Lung (tissue), 12 donors: Measurements from ENCODE around the gene NUTM1. TPM values are rescaled to one million over a fixed set of nuclear protein-coding genes. Genes with fewer than 3 reads are reported as not detected.

Experiments
- ATAC-seq: fragments of 200-7000 bp; cut with Tn5 transposase; one replicate; pipeline ENCODE4 v1.9.1; 2020; ENCODE audit warnings: moderate number of reproducible peaks; ENCODE audit not compliant: insufficient read depth, low FRiP score
- DNase-seq, 3 donors: peaks; one replicate each; pipeline ENCODE4 v3.0.0-alpha.2; 2013 to 2017
- H3K27ac ChIP-seq, 2 donors: one replicate each; pipeline ENCODE4 v1.5.1; 2013; ENCODE audit warnings: mild to moderate bottlenecking in 2 of 2, moderate library complexity in 2 of 2, control low read depth in 1 of 2, inconsistent platforms in 1 of 2, low read depth in 1 of 2, low read length in 1 of 2
- H3K27me3 ChIP-seq, 3 donors: one replicate each; pipeline ENCODE4 v1.5.1; 2013; ENCODE audit warnings: low read length in 2 of 3; ENCODE audit not compliant: control insufficient read depth in 3 of 3, insufficient read depth in 3 of 3
- H3K36me3 ChIP-seq, 4 donors: one replicate each; pipeline ENCODE4 v1.5.1; 2013; ENCODE audit warnings: low read length in 4 of 4, mild to moderate bottlenecking in 1 of 4, moderate library complexity in 1 of 4; ENCODE audit not compliant: control insufficient read depth in 4 of 4, insufficient read depth in 4 of 4
- H3K4me1 ChIP-seq, 5 donors: one replicate each; pipeline ENCODE4 v1.5.1; 2013; ENCODE audit warnings: low read length in 5 of 5, mild to moderate bottlenecking in 2 of 5, moderate library complexity in 1 of 5; ENCODE audit not compliant: control insufficient read depth in 5 of 5, insufficient read depth in 5 of 5
- H3K4me3 ChIP-seq: one replicate; pipeline ENCODE4 v1.5.1; 2013; ENCODE audit warnings: mild to moderate bottlenecking, control low read depth, moderate library complexity
- H3K9ac ChIP-seq, 2 donors: one replicate each; pipeline ENCODE4 v1.5.1; 2013; ENCODE audit warnings: low read length in 2 of 2, control low read depth in 1 of 2; ENCODE audit not compliant: insufficient read depth in 1 of 2
- H3K9me3 ChIP-seq, 4 donors: one replicate each; pipeline ENCODE4 v1.5.1; 2013; ENCODE audit warnings: low read length in 3 of 4, mild to moderate bottlenecking in 1 of 4, moderate library complexity in 1 of 4; ENCODE audit not compliant: control insufficient read depth in 4 of 4, insufficient read depth in 3 of 4
- WGBS, 2 donors: extraction: QIAGEN DNeasy Blood & Tissue Kit; methylation state at CpG; one replicate each; pipeline ENCODE4 v1.1.7; 2013; 5-methylcytosine and 5-hydroxymethylcytosine counted together
- polyA plus RNA-seq, 2 donors: library from polyadenylated mRNA; stranded (reverse); fragments of 200-250 nt; gene quantifications; one replicate each; pipeline ENCODE4 v1.2.1, GENCODE V29; 2013
- total RNA-seq, 2 donors: library from RNA; depleted of rRNA in 1 of 2; stranded (reverse); fragments of >200 nt in 1 of 2; gene quantifications; one replicate each; pipeline ENCODE4 v1.2.1, GENCODE V29; 2014 to 2021
- TF ChIP-seq, protein P1 (sequence below): IDR thresholded peaks from 2 replicates; pipeline ENCODE4 v1.5.1; 2012; ENCODE audit warnings: mild to moderate bottlenecking; ENCODE audit errors: control extremely low read depth, extremely low read depth
- donor health status: control.
- donor health status: control.
- donor health status: Bipolar disorder and iron deficiency.
- donor health status: healthy.
- donor health status: DM: yes; HTN: yes; CAD: no.

NUTM1 gene
- total and polyA plus RNA-seq, 4 donors: 0.02 TPM; not detected in 3

DNA sequence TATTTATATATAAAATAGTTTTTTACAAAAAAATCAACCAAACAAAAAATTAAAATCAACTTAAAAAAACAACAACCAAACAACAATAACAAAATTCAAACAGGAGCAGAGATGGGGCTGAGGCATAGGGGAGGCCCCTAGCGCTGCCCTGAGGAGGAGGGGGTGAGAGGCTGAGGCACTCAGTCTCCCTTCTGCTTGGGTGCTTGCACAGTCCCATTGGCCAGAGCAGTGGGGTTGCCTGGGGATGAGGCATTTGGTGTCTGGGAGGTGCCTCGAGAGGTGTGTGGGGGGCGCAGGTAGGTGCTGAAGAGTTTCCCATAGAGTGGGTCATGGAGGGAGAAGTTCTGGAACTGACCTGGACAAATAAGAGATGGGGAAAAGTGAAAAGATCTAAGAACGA is 15.8 kb downstream of the NUTM1 start:
- Histone ChIP-seq H3K36me3 (peaks cover 5 to 24% (median 8%) of the 10 kb centered on the region in 4 donors), H3K4me3 (no peak overlapping the region), H3K4me1 (no peaks in the 10 kb centered on the region), H3K27me3 (no peaks in the 10 kb centered on the region), H3K9ac (no peak overlapping the region), H3K9me3 (no peaks in the 10 kb centered on the region), H3K27ac (no peak overlapping the region)
- TF ChIP-seq, protein P1, sequence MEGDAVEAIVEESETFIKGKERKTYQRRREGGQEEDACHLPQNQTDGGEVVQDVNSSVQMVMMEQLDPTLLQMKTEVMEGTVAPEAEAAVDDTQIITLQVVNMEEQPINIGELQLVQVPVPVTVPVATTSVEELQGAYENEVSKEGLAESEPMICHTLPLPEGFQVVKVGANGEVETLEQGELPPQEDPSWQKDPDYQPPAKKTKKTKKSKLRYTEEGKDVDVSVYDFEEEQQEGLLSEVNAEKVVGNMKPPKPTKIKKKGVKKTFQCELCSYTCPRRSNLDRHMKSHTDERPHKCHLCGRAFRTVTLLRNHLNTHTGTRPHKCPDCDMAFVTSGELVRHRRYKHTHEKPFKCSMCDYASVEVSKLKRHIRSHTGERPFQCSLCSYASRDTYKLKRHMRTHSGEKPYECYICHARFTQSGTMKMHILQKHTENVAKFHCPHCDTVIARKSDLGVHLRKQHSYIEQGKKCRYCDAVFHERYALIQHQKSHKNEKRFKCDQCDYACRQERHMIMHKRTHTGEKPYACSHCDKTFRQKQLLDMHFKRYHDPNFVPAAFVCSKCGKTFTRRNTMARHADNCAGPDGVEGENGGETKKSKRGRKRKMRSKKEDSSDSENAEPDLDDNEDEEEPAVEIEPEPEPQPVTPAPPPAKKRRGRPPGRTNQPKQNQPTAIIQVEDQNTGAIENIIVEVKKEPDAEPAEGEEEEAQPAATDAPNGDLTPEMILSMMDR: no peak
- no peak for ATAC-seq
- WGBS, 2 donors: 95 to 98% methylated on average over 4 of the region's 4 CpGs
- no peak for DNase-seq

- no peak for DNase-seq
- 88 to 89% methylated on average over 3 of the region's 3 CpGs for WGBS, 2 donors
- ATAC-seq: no peak
- Histone ChIP-seq H3K9ac (no peak overlapping the region), H3K27ac (no peak overlapping the region), H3K27me3 (no peaks in the 10 kb centered on the region), H3K36me3 (peaks cover 5 to 24% (median 8%) of the 10 kb centered on the region in 4 donors), H3K9me3 (no peaks in the 10 kb centered on the region), H3K4me1 (no peaks in the 10 kb centered on the region), H3K4me3 (no peak overlapping the region)
- TF ChIP-seq, protein P1: no peak
Measured at GRCh38 chr15:34359416-34359815, 16.3 kb downstream of the NUTM1 start.

GRCh38 chr15:34360298-34360697 is 17.2 kb downstream of the NUTM1 start:
- H3K27ac ChIP-seq: no peak overlapping the region
- peaks cover 0 to under 1% (median 0%) of the 10 kb centered on the region in 5 donors for H3K4me1 ChIP-seq
- peaks cover 5 to 24% (median 8%) of the 10 kb centered on the region in 4 donors for H3K36me3 ChIP-seq
- H3K27me3 ChIP-seq: no peaks in the 10 kb centered on the region
- TF ChIP-seq, protein P1: no peak
- whole genome bisulfite sequencing, 2 donors: 76 to 89% methylated on average over 1 of the region's 1 CpG
- peak in 1 of 3 donors; percentile 27 for DNase-seq
- no peak for ATAC-seq
- no peak overlapping the region for H3K9ac ChIP-seq
- H3K9me3 ChIP-seq: no peaks in the 10 kb centered on the region
- no peak overlapping the region for H3K4me3 ChIP-seq

DNA sequence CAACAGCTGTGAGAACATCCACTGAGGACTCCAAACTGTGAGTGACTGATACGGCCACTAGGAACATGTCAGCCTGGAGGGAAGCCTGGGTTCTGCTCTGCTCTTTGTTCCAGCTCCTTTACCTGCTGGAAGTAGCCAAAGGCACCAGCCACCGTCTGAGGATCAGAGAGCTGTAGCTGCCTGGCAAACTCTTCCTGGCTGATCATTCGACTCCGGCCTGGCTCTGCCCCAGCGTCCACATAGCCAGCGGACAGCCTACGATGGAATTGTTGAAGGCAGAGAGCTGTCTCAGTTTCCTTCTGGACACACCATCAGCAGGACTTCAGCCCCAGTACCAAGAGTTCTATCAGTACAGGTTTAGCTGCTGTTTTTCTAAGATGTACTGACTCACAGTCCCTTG is 18.2 kb downstream of the NUTM1 start:
- TF ChIP-seq, protein P1: no peak
- Histone ChIP-seq H3K27ac (no peak overlapping the region), H3K9ac (no peak overlapping the region), H3K27me3 (no peaks in the 10 kb centered on the region), H3K9me3 (no peaks in the 10 kb centered on the region), H3K36me3 (peaks cover 5 to 15% (median 8%) of the 10 kb centered on the region in 4 donors), H3K4me1 (peaks cover 0 to 11% (median 0%) of the 10 kb centered on the region in 5 donors), H3K4me3 (no peak overlapping the region)
- WGBS, 2 donors: 93 to 96% methylated on average over 7 of the region's 7 CpGs
- no peak for DNase-seq
- no peak for ATAC-seq
